Keratinocyte (primary cell): Measurements from ENCODE around the gene WARS2. TPM values are rescaled to one million over a fixed set of nuclear protein-coding genes. Genes with fewer than 3 reads are reported as not detected.

Experiments
- DNase-seq: peaks from one replicate; pipeline ENCODE4 v3.0.0-alpha.2; 2011; ENCODE audit warnings: low read depth, missing footprints, low spot score
- FAIRE-seq: peaks from 2 replicates; lab custom pipeline; 2011; peaks lifted over from hg19 to GRCh38; lab: Jason Lieb, UNC
- H2AFZ ChIP-seq: 2 replicates; pipeline ENCODE4 v1.6.0; 2012; ENCODE audit warnings: low read length, control low read depth, inconsistent platforms; ENCODE audit not compliant: control insufficient read depth
- H3K27ac ChIP-seq: 2 replicates; pipeline ENCODE4 v1.5.1; 2011; ENCODE audit warnings: low read length; ENCODE audit not compliant: control insufficient read depth, insufficient read depth
- H3K27me3 ChIP-seq: 3 replicates; pipeline ENCODE4 v1.6.0; 2011; ENCODE audit warnings: low read length; ENCODE audit not compliant: control insufficient read depth, insufficient read depth; ENCODE audit errors: extremely low read depth
- H3K36me3 ChIP-seq, 2 experiments: 2 replicates in 1 of 2; 3 replicates in 1 of 2; pipeline ENCODE4 v1.5.1; 2011; ENCODE audit warnings: low read length in 2 of 2, mild to moderate bottlenecking in 1 of 2; ENCODE audit not compliant: control insufficient read depth in 2 of 2, insufficient read depth in 2 of 2; ENCODE audit errors: extremely low read depth in 1 of 2
- H3K4me1 ChIP-seq: 3 replicates; pipeline ENCODE4 v1.5.1; 2011; ENCODE audit warnings: low read length; ENCODE audit not compliant: control insufficient read depth, insufficient read depth; ENCODE audit errors: extremely low read depth
- H3K4me2 ChIP-seq: 3 replicates; pipeline ENCODE4 v1.6.0; 2011; ENCODE audit warnings: low read depth, low read length; ENCODE audit not compliant: control insufficient read depth, insufficient read depth; ENCODE audit errors: extremely low read depth
- H3K4me3 ChIP-seq, 3 experiments: fragments of 200-600 bp in 1 of 3; sonication (generic) in 1 of 3; 2 replicates in 2 of 3; 3 replicates in 1 of 3; pipeline ENCODE4 v1.5.1; 2011 to 2016; ENCODE audit warnings: low read length in 3 of 3, mild to moderate bottlenecking in 3 of 3, control low read depth in 2 of 3, inconsistent platforms in 1 of 3, low read depth in 1 of 3, mixed read lengths in 1 of 3, mixed run types in 1 of 3, moderate library complexity in 1 of 3; ENCODE audit not compliant: control insufficient read depth in 2 of 3, insufficient read depth in 2 of 3; ENCODE audit errors: extremely low read depth in 1 of 3
- H3K79me2 ChIP-seq: 2 replicates; pipeline ENCODE4 v1.6.0; 2012; ENCODE audit warnings: low read length; ENCODE audit not compliant: control insufficient read depth, insufficient read depth
- H3K9ac ChIP-seq: 3 replicates; pipeline ENCODE4 v1.6.0; 2011; ENCODE audit warnings: low read length; ENCODE audit not compliant: control insufficient read depth, insufficient read depth; ENCODE audit errors: extremely low read depth
- H3K9me1 ChIP-seq: 3 replicates; pipeline ENCODE4 v1.6.0; 2011; ENCODE audit warnings: low read length; ENCODE audit not compliant: control insufficient read depth, insufficient read depth; ENCODE audit errors: extremely low read depth
- H3K9me3 ChIP-seq: 2 replicates; pipeline ENCODE4 v1.5.1; 2012; ENCODE audit warnings: low read depth, low read length; ENCODE audit not compliant: control insufficient read depth
- H4K20me1 ChIP-seq: 3 replicates; pipeline ENCODE4 v1.6.0; 2011; ENCODE audit warnings: low read length; ENCODE audit not compliant: control insufficient read depth, insufficient read depth; ENCODE audit errors: extremely low read depth
- CTCF ChIP-seq, 3 experiments: IDR thresholded peaks in 1 of 3; conservative IDR thresholded peaks in 1 of 3; optimal IDR thresholded peaks in 1 of 3; 2 replicates in 2 of 3; 3 replicates in 1 of 3; pipeline versions ENCODE3 to v1.5.1; 2011; ENCODE audit warnings: low read length in 3 of 3, mild to moderate bottlenecking in 3 of 3, moderate library complexity in 2 of 3, control low read depth in 1 of 3, inconsistent platforms in 1 of 3; ENCODE audit not compliant: insufficient read depth in 2 of 3; ENCODE audit errors: extremely low read depth in 1 of 3
- EZH2 ChIP-seq: IDR thresholded peaks from one replicate; pipeline ENCODE4 v1.6.1; 2012; ENCODE audit warnings: inconsistent platforms, mild to moderate bottlenecking, low read length, moderate library complexity
- dilution Hi-C: fragments of 300-500 bp; cut with MboI; formaldehyde crosslinking; loops from one replicate; pipeline ENCODE4 v1.7.0; 2020; ENCODE audit warnings: low sequenced_read_pairs; ENCODE audit not compliant: extremely low pct_ligation_motif_present
- polyA plus RNA-seq, 5 experiments: library from polyadenylated mRNA; depleted of rRNA in 3 of 5; stranded (reverse) in 3 of 5; stranded (forward) in 1 of 5; unstranded in 1 of 5; fragments of >200 nt; gene quantifications; 1 replicate in 1 of 5; 2 replicates in 3 of 5; 3 replicates in 1 of 5; pipeline versions ENCODE4 v1.2.1 to v1.2.3, GENCODE V29; 2011 to 2012; ENCODE audit warnings: missing spikeins in 2 of 5, low read depth in 1 of 5, low replicate concordance in 1 of 5

The WARS2 gene
- polyA plus RNA-seq, 1 donor (not counting 4 experiments of a cell fraction or from before 2014, with no cell fraction given), result 10.3 TPM

- Histone ChIP-seq H3K9ac (no peak overlapping the region), H3K27me3 (no peaks in the 10 kb centered on the region), H3K79me2 (peaks cover 5% of the 10 kb centered on the region), H3K4me3 (no peak overlapping the region), H3K4me2 (no peak overlapping the region), H3K9me1 (no peaks in the 10 kb centered on the region), H3K27ac (no peak overlapping the region), H3K4me1 (peaks cover 7% of the 10 kb centered on the region), H2AFZ (no peak overlapping the region), H4K20me1 (no peaks in the 10 kb centered on the region), H3K36me3 (peaks cover 2 to 4% of the 10 kb centered on the region in 2 experiments), H3K9me3 (no peaks in the 10 kb centered on the region)
- no peak for FAIRE-seq
- dilution Hi-C loops, result no loop called here
- TF ChIP-seq CTCF (optimal IDR thresholded peaks at IDR 0.05 in 1 of 3, IDR thresholded peaks at IDR 0.05 in 1 of 3, conservative IDR thresholded peaks at IDR 0.05 in 1 of 3; ENCODE audit: extremely low read depth in 1 of 3, insufficient read depth in 2 of 3, low read length in 3 of 3), result no peak
- TF ChIP-seq EZH2, result no peak
- no peak for DNase-seq
These were observed 6.0 kb upstream of the WARS2 start for GRCh38 chr1:119146466-119146865.

- no peaks in the 10 kb centered on the region for H3K9me1 ChIP-seq
- dilution Hi-C loops, result no loop called here
- no peak overlapping the region for H3K9ac ChIP-seq
- H3K4me3 ChIP-seq, result no peak overlapping the region
- peaks cover 15% of the 10 kb centered on the region for H3K4me1 ChIP-seq
- H4K20me1 ChIP-seq, result no peaks in the 10 kb centered on the region
- TF ChIP-seq EZH2 (no peak), CTCF (optimal IDR thresholded peaks at IDR 0.05 in 1 of 3, IDR thresholded peaks at IDR 0.05 in 1 of 3, conservative IDR thresholded peaks at IDR 0.05 in 1 of 3; ENCODE audit: extremely low read depth in 1 of 3, insufficient read depth in 2 of 3, low read length in 3 of 3) (no peak)
- no peak overlapping the region for H3K27ac ChIP-seq
- H3K36me3 ChIP-seq, result peaks cover 2 to 3% of the 10 kb centered on the region in 2 experiments
- peaks cover 11% of the 10 kb centered on the region for H3K79me2 ChIP-seq
- FAIRE-seq (no peak), DNase-seq (no peak)
- no peak overlapping the region for H2AFZ ChIP-seq
- H3K4me2 ChIP-seq, result no peak overlapping the region
- H3K27me3 ChIP-seq, result no peaks in the 10 kb centered on the region
- H3K9me3 ChIP-seq, result no peaks in the 10 kb centered on the region
These were observed 4.4 kb upstream of the WARS2 start for GRCh38 chr1:119144813-119145212.
